RWPE1 (cell line): ENCODE data around the gene MYCBP2.
"Not testable (repeated sequence)": the region's sequence is repeated elsewhere in the genome, so short reads cannot be mapped to it uniquely, and the experiment has no call there.

Experiments
- CTCF ChIA-PET: fragments of 350-600 bp; sonication (Branson Sonifier 250); formaldehyde crosslinking; extraction: SDS; loops from one replicate; lab custom pipeline; 2021; lab: Yijun Ruan, JAX
- POLR2A ChIA-PET: fragments of 400-600 bp; formaldehyde crosslinking; extraction: SDS; loops from one replicate; lab custom pipeline; 2020; ENCODE audit warnings: antibody characterized with exemption; ENCODE audit not compliant: low non-redundant PET; lab: Yijun Ruan, JAX
- DNase-seq: peaks from one replicate; pipeline ENCODE4 v3.0.0; 2012; ENCODE audit warnings: low spot score
- H3K27ac ChIP-seq: fragments of 450-650 bp; 2 replicates; pipeline ENCODE4 v1.5.1; 2017
- CTCF ChIP-seq: fragments of 450-650 bp; conservative IDR thresholded peaks from 2 replicates; pipeline ENCODE4 v1.5.1; 2017; ENCODE audit warnings: low read depth, mild to moderate bottlenecking

MYCBP2 gene

GRCh38 chr13:77323858-77324257 lies 3.0 kb downstream of the MYCBP2 start:
- no peak for DNase-seq
- TF ChIP-seq CTCF: no peak
- CTCF ChIA-PET: no interaction called here
- H3K27ac ChIP-seq: no peak overlapping the region
- POLR2A ChIA-PET: no interaction called here

DNA sequence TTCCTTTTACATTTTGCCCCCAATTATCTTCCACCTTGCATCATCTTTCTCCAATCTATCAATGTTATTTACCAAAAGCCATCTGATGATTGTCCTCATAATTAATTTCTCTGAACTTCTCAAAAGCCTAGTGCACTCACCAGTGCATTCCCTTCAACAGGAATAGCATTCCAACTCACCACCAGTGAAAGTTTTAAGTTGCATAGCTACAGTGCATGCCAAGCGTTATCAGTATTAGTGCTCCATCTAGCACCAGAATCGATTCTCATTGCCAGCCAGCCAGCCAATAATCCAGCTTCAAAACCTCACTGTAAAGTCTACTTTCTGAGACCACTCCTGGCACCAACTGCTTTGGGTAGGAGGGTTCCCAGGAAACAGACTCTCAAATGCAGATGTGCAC lies 7.4 kb downstream of the MYCBP2 start:
- no peak for TF ChIP-seq CTCF
- no peak overlapping the region for H3K27ac ChIP-seq
- ChIA-PET POLR2A (interaction anchor here (0.9 kb wide), 1 partner anchor 8 kb away, joined by 3 read pairs; the partner anchor contains the start of gene MYCBP2), CTCF (no interaction called here)
- DNase-seq: no peak

- POLR2A ChIA-PET: interaction anchor here (0.9 kb wide), 1 partner anchor 8 kb away, joined by 3 read pairs; the partner anchor contains the start of gene MYCBP2
- no peak for DNase-seq
- no peak overlapping the region for H3K27ac ChIP-seq
- CTCF ChIA-PET: no interaction called here
- no peak for TF ChIP-seq CTCF
Observed at GRCh38 chr13:77318741-77319140, 8.2 kb downstream of the MYCBP2 start.

DNA sequence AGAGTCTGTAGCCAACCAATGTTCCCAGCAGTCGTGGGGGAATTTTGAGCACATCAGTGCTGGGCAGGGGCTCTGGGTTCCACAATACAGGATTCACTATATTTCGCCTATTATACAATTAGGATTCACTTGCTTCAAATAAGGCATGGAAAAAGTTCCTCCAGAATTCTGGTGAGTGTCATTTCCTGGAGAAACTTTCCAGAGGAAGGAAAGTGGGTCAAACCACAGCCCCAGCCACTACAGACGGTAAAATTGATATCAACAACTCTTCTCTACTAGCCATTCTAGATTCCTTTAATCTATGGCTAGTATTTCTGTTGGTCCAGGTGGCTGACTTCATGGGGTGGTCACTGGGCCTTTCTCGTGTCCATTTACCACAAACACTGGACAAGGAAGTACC lies 10.5 kb downstream of the MYCBP2 start:
- POLR2A ChIA-PET: no interaction called here
- TF ChIP-seq CTCF: no peak
- CTCF ChIA-PET: no interaction called here
- H3K27ac ChIP-seq: no peak overlapping the region
- no peak for DNase-seq

- POLR2A ChIA-PET, DNase-seq, CTCF ChIA-PET, H3K27ac ChIP-seq: not testable (repeated sequence)
Observed at GRCh38 chr13:77315509-77315908, 11.4 kb downstream of the MYCBP2 start.

DNA sequence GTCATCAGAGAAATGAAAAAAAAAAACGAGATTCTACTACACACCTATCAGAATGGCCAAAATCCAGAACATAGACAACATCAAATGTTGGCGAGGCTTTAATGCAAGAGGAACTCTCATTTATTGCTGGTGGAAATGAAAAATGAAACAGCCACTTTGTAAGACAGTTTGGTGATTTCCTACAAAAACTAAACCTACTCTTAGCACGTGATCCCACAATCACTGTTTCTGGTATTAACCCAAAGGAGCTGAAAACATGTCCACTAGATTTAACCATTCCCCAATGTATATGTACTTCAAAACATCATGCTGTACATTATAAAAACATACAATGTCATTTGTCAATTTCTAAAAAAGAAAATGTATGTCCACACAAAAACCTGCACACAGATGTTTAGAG lies 13.0 kb downstream of the MYCBP2 start:
- POLR2A ChIA-PET: no interaction called here
- no peak for DNase-seq
- CTCF ChIA-PET: interaction anchor here (0.7 kb wide), 1 partner anchor 35 kb away, joined by 3 read pairs; no protein-coding TSS in a partner anchor
- TF ChIP-seq CTCF: no peak
- H3K27ac ChIP-seq: no peak overlapping the region

DNA sequence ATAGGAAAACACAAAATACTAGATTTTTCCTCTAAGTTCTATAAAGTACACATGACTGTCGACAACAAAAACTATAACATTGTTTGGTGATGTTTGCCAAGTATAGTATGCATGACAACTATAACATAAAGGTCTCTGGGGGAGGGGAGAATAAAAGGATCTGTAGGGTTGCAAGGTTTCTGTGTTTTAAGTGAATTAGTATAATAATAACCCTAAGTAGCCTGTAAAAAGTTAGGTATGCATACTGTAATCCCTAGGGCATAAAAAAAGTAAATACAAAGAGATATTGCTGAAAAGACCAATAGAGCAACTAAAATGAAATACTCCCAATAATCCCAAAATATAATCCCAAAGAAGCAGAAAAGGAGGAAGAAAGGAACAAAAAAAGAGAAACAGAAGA lies 14.6 kb downstream of the MYCBP2 start:
- no peak overlapping the region for H3K27ac ChIP-seq
- no peak for TF ChIP-seq CTCF
- DNase-seq: no peak
- ChIA-PET POLR2A (no interaction called here), CTCF (no interaction called here)
